Gastrocnemius medialis (tissue), 4 donors: ENCODE results near the gene SELENOS.

ENCODE experiments used
- CTCF ChIP-seq, 5 experiments: fragments of 450-650 bp in 3 of 5; fragments of 200-600 bp in 2 of 5; sonication (generic) in 2 of 5; IDR thresholded peaks in 4 of 5; conservative IDR thresholded peaks in 1 of 5; 1 replicate in 4 of 5; 2 replicates in 1 of 5; pipeline ENCODE4 v1.5.1; 2016 to 2019; ENCODE audit warnings: antibody characterized with exemption in 5 of 5, mild to moderate bottlenecking in 3 of 5, moderate library complexity in 3 of 5
- POLR2A ChIP-seq, 2 donors: fragments of 450-650 bp; IDR thresholded peaks; one replicate each; pipeline ENCODE4 v1.6.1; 2017; ENCODE audit warnings: antibody characterized with exemption in 2 of 2, mild to moderate bottlenecking in 2 of 2, moderate library complexity in 2 of 2

DNA sequence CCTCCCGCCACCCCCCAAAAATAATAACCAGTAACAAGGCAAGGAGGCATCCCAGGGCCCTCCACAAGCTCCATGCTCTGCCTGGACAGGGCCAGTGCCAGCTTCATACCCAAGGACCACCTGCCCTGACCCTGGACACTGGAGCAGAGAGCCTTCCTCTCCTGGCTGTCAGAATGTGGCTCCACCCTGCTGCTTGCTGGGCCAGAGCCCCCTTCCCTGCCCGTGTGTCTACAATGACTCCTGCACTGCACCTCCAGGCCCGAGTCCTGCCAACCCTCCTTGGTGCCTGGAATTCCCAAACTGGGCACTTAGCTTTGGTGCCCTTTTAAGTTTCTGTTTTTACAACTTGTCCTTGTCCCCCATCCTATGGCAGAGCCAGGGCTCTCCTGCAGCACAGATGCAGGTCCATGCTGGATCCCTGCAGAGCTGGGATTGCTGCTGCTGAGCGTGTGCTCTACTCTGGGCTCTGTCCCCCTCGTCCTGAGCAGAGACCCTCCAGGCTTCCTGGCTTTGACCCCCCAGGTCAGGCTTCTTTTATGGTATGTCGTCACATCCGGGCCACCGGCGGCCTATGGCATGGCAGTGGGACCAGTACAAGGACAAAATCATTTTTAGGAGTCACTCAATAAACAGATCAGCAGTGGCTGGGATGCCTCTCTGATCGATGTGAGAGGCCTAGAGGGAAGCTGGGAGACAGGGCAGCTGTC is 29.2 kb upstream of the SELENOS start:
- no peak for TF ChIP-seq POLR2A (IDR thresholded peaks at IDR 0.05)
- TF ChIP-seq CTCF (IDR thresholded peaks at IDR 0.05 in 4 of 5, conservative IDR thresholded peaks at IDR 0.05 in 1 of 5), result no peak
